Large intestine (tissue), 3 donors: ENCODE results near the gene DIPK1B. TPM values are rescaled to one million over a fixed set of nuclear protein-coding genes. Genes with fewer than 3 reads are reported as not detected.
"Not testable (repeated sequence)": the region's sequence is repeated elsewhere in the genome, so short reads cannot be mapped to it uniquely, and the experiment has no call there.

Experiments
- DNase-seq, 2 donors: peaks; one replicate each; pipeline versions ENCODE4 v3.0.0 to v3.0.0-alpha.2; 2013
- H3K27ac ChIP-seq: one replicate; pipeline ENCODE4 v1.5.1; 2013; ENCODE audit warnings: low read length
- H3K27me3 ChIP-seq: 2 replicates; pipeline ENCODE4 v1.6.1; 2013; ENCODE audit warnings: low read length; ENCODE audit not compliant: control insufficient read depth, insufficient read depth
- H3K36me3 ChIP-seq: 2 replicates; pipeline ENCODE4 v1.6.1; 2013; ENCODE audit warnings: low read length; ENCODE audit not compliant: control insufficient read depth, insufficient read depth
- H3K4me1 ChIP-seq: one replicate; pipeline ENCODE4 v1.6.1; 2013; ENCODE audit warnings: low read length; ENCODE audit not compliant: control insufficient read depth, insufficient read depth
- H3K4me3 ChIP-seq: one replicate; pipeline ENCODE4 v1.5.1; 2013; ENCODE audit warnings: low read length
- H3K9me3 ChIP-seq: one replicate; pipeline ENCODE4 v1.6.1; 2013; ENCODE audit warnings: mild to moderate bottlenecking, low read depth, low read length, moderate library complexity; ENCODE audit not compliant: control insufficient read depth
- WGBS: methylation state at CpG from one replicate; pipeline ENCODE4 v1.1.5; 2013; ENCODE audit warnings: low lambda C conversion rate; ENCODE audit not compliant: insufficient coverage; 5-methylcytosine and 5-hydroxymethylcytosine counted together
- polyA plus RNA-seq: library from polyadenylated mRNA; unstranded; fragments of 120-200 nt; gene quantifications from one replicate; pipeline ENCODE4 v1.2.1, GENCODE V29; 2013

The DIPK1B gene
- polyA plus RNA-seq, 1 donor: 13.3 TPM

- H3K4me1 ChIP-seq, DNase-seq, H3K27ac ChIP-seq, H3K4me3 ChIP-seq, H3K36me3 ChIP-seq, H3K27me3 ChIP-seq: not testable (repeated sequence)
- WGBS: 92% methylated on average over 2 of the region's 22 CpGs
- H3K9me3 ChIP-seq: peaks cover 21% of the 10 kb centered on the region
Observed at GRCh38 chr9:136755302-136756133, 43.1 kb downstream of the DIPK1B start.

GRCh38 chr9:136756134-136756438, 43.7 kb downstream of the DIPK1B start:
- Histone ChIP-seq H3K36me3 (no peaks in the 10 kb centered on the region), H3K4me3 (no peak overlapping the region), H3K27me3 (peaks cover 6% of the 10 kb centered on the region), H3K27ac (no peak overlapping the region), H3K4me1 (no peaks in the 10 kb centered on the region), H3K9me3 (peaks cover 22% of the 10 kb centered on the region)
- DNase-seq: no peak
- WGBS: no CpG with 5 or more reads among the region's 4 CpGs

- Histone ChIP-seq H3K27ac (no peak overlapping the region), H3K36me3 (no peaks in the 10 kb centered on the region)
- WGBS: no CpG with 5 or more reads among the region's 18 CpGs
Observed at GRCh38 chr9:136756836-136757235, 44.5 kb downstream of the DIPK1B start.

GRCh38 chr9:136757328-136757727, 45.0 kb downstream of the DIPK1B start:
- Histone ChIP-seq H3K9me3 (peaks cover 18% of the 10 kb centered on the region), H3K27me3 (peaks cover 6% of the 10 kb centered on the region), H3K36me3 (no peaks in the 10 kb centered on the region), H3K4me1 (no peaks in the 10 kb centered on the region), H3K4me3 (no peak overlapping the region), H3K27ac (no peak overlapping the region)
- no peak for DNase-seq
- WGBS: no CpG with 5 or more reads among the region's 20 CpGs

More at GRCh38 chr9:136756836-136757235, 44.5 kb downstream of the DIPK1B start:
- DNase-seq: no peak
- no peak overlapping the region for H3K4me3 ChIP-seq
- H3K4me1 ChIP-seq: no peaks in the 10 kb centered on the region
- peaks cover 21% of the 10 kb centered on the region for H3K9me3 ChIP-seq
- H3K27me3 ChIP-seq: peaks cover 6% of the 10 kb centered on the region

- no CpG with 5 or more reads among the region's 20 CpGs for WGBS
- DNase-seq: no peak
- no peaks in the 10 kb centered on the region for H3K36me3 ChIP-seq
- H3K9me3 ChIP-seq: peaks cover 18% of the 10 kb centered on the region
- H3K4me1 ChIP-seq: no peaks in the 10 kb centered on the region
- H3K4me3 ChIP-seq: no peak overlapping the region
- H3K27me3 ChIP-seq: peaks cover 6% of the 10 kb centered on the region
- H3K27ac ChIP-seq: no peak overlapping the region
Observed at GRCh38 chr9:136757751-136758140, 45.4 kb downstream of the DIPK1B start.

- no peak overlapping the region for H3K4me3 ChIP-seq
- H3K27me3 ChIP-seq: no peaks in the 10 kb centered on the region
- H3K4me1 ChIP-seq: no peaks in the 10 kb centered on the region
- DNase-seq: no peak
- H3K9me3 ChIP-seq: peaks cover 12% of the 10 kb centered on the region
- H3K27ac ChIP-seq: no peak overlapping the region
- no peaks in the 10 kb centered on the region for H3K36me3 ChIP-seq
- no CpG with 5 or more reads among the region's 9 CpGs for WGBS
Observed at GRCh38 chr9:136759001-136759400, 46.6 kb downstream of the DIPK1B start.

- Histone ChIP-seq H3K27me3 (no peaks in the 10 kb centered on the region), H3K36me3 (no peaks in the 10 kb centered on the region), H3K4me3 (no peak overlapping the region), H3K4me1 (peaks cover 7% of the 10 kb centered on the region), H3K9me3 (peaks cover 12% of the 10 kb centered on the region), H3K27ac (no peak overlapping the region)
- WGBS: no CpG with 5 or more reads among the region's 27 CpGs
- DNase-seq: no peak
Observed at GRCh38 chr9:136759436-136760325, 47.3 kb downstream of the DIPK1B start.

GRCh38 chr9:136760424-136760823, 48.1 kb downstream of the DIPK1B start:
- peaks cover 9% of the 10 kb centered on the region for H3K4me1 ChIP-seq
- peaks cover 11% of the 10 kb centered on the region for H3K9me3 ChIP-seq
- no peak overlapping the region for H3K4me3 ChIP-seq
- H3K27me3 ChIP-seq: no peaks in the 10 kb centered on the region
- WGBS: no CpG with 5 or more reads among the region's 25 CpGs
- H3K27ac ChIP-seq: no peak overlapping the region
- no peaks in the 10 kb centered on the region for H3K36me3 ChIP-seq
- no peak for DNase-seq

GRCh38 chr9:136760834-136761544, 48.6 kb downstream of the DIPK1B start:
- DNase-seq: peak in 1 of 2 donors; percentile 67
- not testable (repeated sequence) for H3K9me3 ChIP-seq, H3K36me3 ChIP-seq, H3K27me3 ChIP-seq, H3K4me3 ChIP-seq, H3K4me1 ChIP-seq, H3K27ac ChIP-seq
- 40% methylated on average over 2 of the region's 22 CpGs for WGBS

- WGBS: no CpG with 5 or more reads among the region's 13 CpGs
- Histone ChIP-seq H3K9me3 (peaks cover 5% of the 10 kb centered on the region), H3K27me3 (no peaks in the 10 kb centered on the region), H3K27ac (no peak overlapping the region), H3K4me3 (no peak overlapping the region), H3K4me1 (peaks cover 9% of the 10 kb centered on the region), H3K36me3 (no peaks in the 10 kb centered on the region)
- no peak for DNase-seq
Observed at GRCh38 chr9:136761545-136761981, 49.2 kb downstream of the DIPK1B start.
